HepG2 (cell line): ENCODE measurements around the gene PLGRKT. TPM values are rescaled to one million over a fixed set of nuclear protein-coding genes. Genes with fewer than 3 reads are reported as not detected.
A peak's percentile ranks its signal among the peaks of the same experiment; 100 is the strongest.

ENCODE experiments used
- ERF ChIP-seq: IDR thresholded peaks from 2 replicates; pipeline ENCODE4 v1.6.1; 2018; ENCODE audit warnings: missing biosample characterization, missing genetic modification reagents
- FOXM1 ChIP-seq: sonication (generic); formaldehyde crosslinking; IDR thresholded peaks from 2 replicates; pipeline ENCODE4 v1.5.0; 2020; ENCODE audit warnings: missing genetic modification reagents
- KMT2A ChIP-seq: sonication (generic); formaldehyde crosslinking; IDR thresholded peaks from 2 replicates; pipeline ENCODE4 v1.4.0; 2020; ENCODE audit warnings: missing genetic modification reagents
- MEIS1 ChIP-seq: sonication (generic); formaldehyde crosslinking; IDR thresholded peaks from 2 replicates; pipeline ENCODE4 v1.9.0; 2021; ENCODE audit warnings: mild to moderate bottlenecking, missing genetic modification reagents, moderate library complexity, borderline replicate concordance
- NONO ChIP-seq, 2 experiments: fragments of 450-650 bp in 1 of 2; sonication (generic) in 1 of 2; formaldehyde crosslinking in 1 of 2; IDR thresholded peaks in 1 of 2; conservative IDR thresholded peaks in 1 of 2; 2 replicates each; pipeline versions ENCODE4 v1.6.1 to v1.8.0; 2017 to 2022; ENCODE audit warnings: mild to moderate bottlenecking in 1 of 2, missing genetic modification reagents in 1 of 2, moderate library complexity in 1 of 2
- REL ChIP-seq: sonication (generic); formaldehyde crosslinking; conservative IDR thresholded peaks from 2 replicates; pipeline ENCODE4 v1.8.0; 2022; ENCODE audit warnings: mild to moderate bottlenecking, missing genetic modification reagents, moderate library complexity
- RXRA ChIP-seq: sonication (generic); formaldehyde crosslinking; IDR thresholded peaks from 2 replicates; pipeline ENCODE4 v1.5.1; 2020; ENCODE audit warnings: missing genetic modification reagents
- SP1 ChIP-seq, 2 experiments: fragments of 450-650 bp in 1 of 2; sonication (generic) in 1 of 2; formaldehyde crosslinking in 1 of 2; IDR thresholded peaks; 2 replicates each; pipeline versions ENCODE4 v1.4.0 to v1.6.1; 2016 to 2020; ENCODE audit warnings: missing genetic modification reagents in 1 of 2
- U2AF1 ChIP-seq: fragments of 200-400 bp; formaldehyde crosslinking; optimal IDR thresholded peaks from 2 replicates; pipeline ENCODE3; 2017; ENCODE audit warnings: mild to moderate bottlenecking, low read depth, low read length
- ZMYM2 ChIP-seq: sonication (generic); formaldehyde crosslinking; IDR thresholded peaks from 2 replicates; pipeline ENCODE4 v1.8.0; 2022; ENCODE audit warnings: mild to moderate bottlenecking, missing genetic modification reagents
- ZNF33A ChIP-seq: sonication (generic); formaldehyde crosslinking; IDR thresholded peaks from 2 replicates; pipeline ENCODE4 v1.5.1; 2020; ENCODE audit warnings: missing genetic modification reagents, mild to moderate bottlenecking, moderate library complexity, borderline replicate concordance
- ZNF354B ChIP-seq: sonication (generic); formaldehyde crosslinking; IDR thresholded peaks from 2 replicates; pipeline ENCODE4 v1.8.0; 2022; ENCODE audit warnings: mild to moderate bottlenecking, missing genetic modification reagents
- ZNF501 ChIP-seq: sonication (generic); formaldehyde crosslinking; IDR thresholded peaks from 2 replicates; pipeline ENCODE4 v1.5.1; 2020; ENCODE audit warnings: mild to moderate bottlenecking, moderate library complexity, missing genetic modification reagents
- ZNF652 ChIP-seq: IDR thresholded peaks from 2 replicates; pipeline ENCODE4 v1.6.1; 2016; ENCODE audit warnings: low read depth, borderline replicate concordance
- ZNF670 ChIP-seq: sonication (generic); formaldehyde crosslinking; IDR thresholded peaks from 2 replicates; pipeline ENCODE4 v1.8.0; 2022; ENCODE audit warnings: mild to moderate bottlenecking, missing genetic modification reagents, borderline replicate concordance
- ZNF7 ChIP-seq: IDR thresholded peaks from 2 replicates; pipeline ENCODE4 v1.6.1; 2016; ENCODE audit warnings: missing biosample characterization, missing genetic modification reagents
- ZNF766 ChIP-seq: sonication (generic); formaldehyde crosslinking; IDR thresholded peaks from 2 replicates; pipeline ENCODE4 v1.5.0; 2020; ENCODE audit warnings: missing genetic modification reagents, borderline replicate concordance
- ZNF816 ChIP-seq: sonication (generic); formaldehyde crosslinking; IDR thresholded peaks from 2 replicates; pipeline ENCODE4 v1.8.0; 2022; ENCODE audit warnings: missing genetic modification reagents, mild to moderate bottlenecking, borderline replicate concordance
- ZSCAN21 ChIP-seq: sonication (generic); formaldehyde crosslinking; IDR thresholded peaks from 2 replicates; pipeline ENCODE4 v1.8.0; 2022; ENCODE audit warnings: mild to moderate bottlenecking, missing genetic modification reagents, moderate library complexity, borderline replicate concordance
- polyA plus RNA-seq, 8 experiments: library from polyadenylated mRNA; depleted of rRNA in 3 of 8; stranded (reverse) in 7 of 8; unstranded in 1 of 8; fragments of >200 nt; fragmentation: Illumina TruSeq in 4 of 8; extraction: Trizol in 4 of 8; gene quantifications; 2 replicates each; pipeline versions ENCODE4 v1.2.1 to v1.2.3, GENCODE V29; 2011 to 2016; ENCODE audit warnings: low read depth in 4 of 8, missing spikeins in 1 of 8, mixed read lengths in 1 of 8; ENCODE audit not compliant: insufficient read depth in 1 of 8
- total RNA-seq, 5 experiments: library from RNA; depleted of rRNA; stranded (reverse); fragments of >200 nt; fragmentation: Illumina TruSeq; extraction: Trizol; gene quantifications; 2 replicates each; pipeline ENCODE4 v1.2.3, GENCODE V29; 2016; ENCODE audit warnings: low read depth in 1 of 5
- TF ChIP-seq, protein P1 (sequence below): sonication (generic); formaldehyde crosslinking; IDR thresholded peaks from 2 replicates; pipeline ENCODE4 v1.8.1; 2023; ENCODE audit warnings: mild to moderate bottlenecking, inconsistent platforms, moderate library complexity, missing genetic modification reagents, borderline replicate concordance
- TF ChIP-seq, protein P2 (sequence below): sonication (generic); formaldehyde crosslinking; IDR thresholded peaks from 2 replicates; pipeline ENCODE4 v1.5.0; 2020; ENCODE audit warnings: mild to moderate bottlenecking, missing genetic modification reagents, borderline replicate concordance
- TF ChIP-seq, protein P3 (sequence below): sonication (generic); formaldehyde crosslinking; IDR thresholded peaks from 2 replicates; pipeline ENCODE4 v1.9.0; 2021; ENCODE audit warnings: missing genetic modification reagents, borderline replicate concordance

Gene PLGRKT
- total and polyA plus RNA-seq, 2 of the 13 experiments (the other 11 are each of a cell fraction or from before 2014, with no cell fraction given): 5.0 to 15.8 TPM

DNA sequence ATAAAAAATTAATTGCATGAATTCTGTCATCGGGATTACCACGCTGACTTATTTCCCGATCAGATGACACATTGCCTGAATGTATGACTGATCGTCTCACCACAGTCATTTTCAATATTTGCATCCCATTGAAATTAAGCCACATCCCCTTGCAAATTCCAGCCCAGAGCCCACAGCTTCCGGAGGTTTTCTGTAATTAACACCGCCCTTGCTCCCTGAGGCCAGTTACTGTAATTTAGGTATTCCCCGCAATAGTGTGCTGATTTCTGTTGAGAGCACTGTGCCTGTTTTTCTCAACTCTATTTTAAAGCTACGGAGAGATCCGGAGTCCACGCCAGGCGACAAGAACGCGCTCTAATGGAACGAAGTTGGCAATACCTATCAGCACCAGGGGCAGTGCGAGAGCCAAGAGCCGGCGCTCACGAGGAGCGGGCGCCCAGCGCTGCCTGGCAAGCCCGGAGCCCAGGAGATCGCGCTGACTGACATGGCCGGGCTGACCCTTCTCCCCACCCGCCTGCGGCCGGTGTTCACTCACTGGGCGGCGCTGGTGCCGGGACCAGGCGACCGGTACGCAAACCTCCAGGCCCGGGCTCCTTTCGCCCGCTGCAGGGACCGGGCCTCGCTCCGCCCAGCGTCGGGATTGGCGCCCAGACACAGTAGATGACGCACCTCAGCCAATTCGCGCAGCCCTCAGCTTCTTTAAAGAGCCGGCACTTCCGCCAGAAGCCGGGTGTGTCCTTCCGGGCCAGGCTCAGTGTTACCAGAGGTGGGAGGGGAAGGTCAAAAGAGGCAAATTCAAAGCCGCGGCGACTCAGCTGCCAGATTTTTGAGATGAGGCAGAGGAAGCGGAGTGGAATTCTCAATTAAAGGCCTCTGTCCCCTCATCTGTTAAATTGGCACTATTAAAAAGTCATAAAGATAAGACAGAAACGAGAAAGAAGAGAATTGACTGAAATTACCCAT is at the start of gene PLGRKT (continued):
- TF ChIP-seq ZNF652: no peak
- no peak for TF ChIP-seq ZNF7
- TF ChIP-seq NONO (IDR thresholded peaks at IDR 0.05): no peak
- TF ChIP-seq NONO (CRISPR knock-in tag; conservative IDR thresholded peaks at IDR 0.05): peak; percentile 64
- 0 out of 2 replicates have a peak, but pooled peaks have one; percentile 42 for TF ChIP-seq ZNF354B
- peak; percentile 88 for TF ChIP-seq ZNF501
- peak; percentile 70 for TF ChIP-seq RXRA (CRISPR knock-in tag)
- TF ChIP-seq U2AF1: no peak
- peak; percentile 94; the same call in 1 of the 2 replicates for TF ChIP-seq ZSCAN21
- TF ChIP-seq MEIS1: peak; percentile 70
- TF ChIP-seq, protein P1, sequence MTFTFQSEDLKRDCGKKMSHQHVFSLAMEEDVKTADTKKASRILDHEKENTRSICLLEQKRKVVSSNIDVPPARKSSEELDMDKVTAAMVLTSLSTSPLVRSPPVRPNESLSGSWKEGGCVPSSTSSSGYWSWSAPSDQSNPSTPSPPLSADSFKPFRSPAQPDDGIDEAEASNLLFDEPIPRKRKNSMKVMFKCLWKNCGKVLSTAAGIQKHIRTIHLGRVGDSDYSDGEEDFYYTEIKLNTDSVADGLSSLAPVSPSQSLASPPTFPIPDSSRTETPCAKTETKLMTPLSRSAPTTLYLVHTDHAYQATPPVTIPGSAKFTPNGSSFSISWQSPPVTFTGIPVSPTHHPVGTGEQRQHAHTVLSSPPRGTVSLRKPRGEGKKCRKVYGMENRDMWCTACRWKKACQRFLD: 0 out of 2 replicates have a peak, but pooled peaks have one; percentile 62
- TF ChIP-seq SP1 (IDR thresholded peaks at IDR 0.05): no peak
- TF ChIP-seq SP1 (CRISPR knock-in tag; IDR thresholded peaks at IDR 0.05): peak; percentile 66
- TF ChIP-seq, protein P2, sequence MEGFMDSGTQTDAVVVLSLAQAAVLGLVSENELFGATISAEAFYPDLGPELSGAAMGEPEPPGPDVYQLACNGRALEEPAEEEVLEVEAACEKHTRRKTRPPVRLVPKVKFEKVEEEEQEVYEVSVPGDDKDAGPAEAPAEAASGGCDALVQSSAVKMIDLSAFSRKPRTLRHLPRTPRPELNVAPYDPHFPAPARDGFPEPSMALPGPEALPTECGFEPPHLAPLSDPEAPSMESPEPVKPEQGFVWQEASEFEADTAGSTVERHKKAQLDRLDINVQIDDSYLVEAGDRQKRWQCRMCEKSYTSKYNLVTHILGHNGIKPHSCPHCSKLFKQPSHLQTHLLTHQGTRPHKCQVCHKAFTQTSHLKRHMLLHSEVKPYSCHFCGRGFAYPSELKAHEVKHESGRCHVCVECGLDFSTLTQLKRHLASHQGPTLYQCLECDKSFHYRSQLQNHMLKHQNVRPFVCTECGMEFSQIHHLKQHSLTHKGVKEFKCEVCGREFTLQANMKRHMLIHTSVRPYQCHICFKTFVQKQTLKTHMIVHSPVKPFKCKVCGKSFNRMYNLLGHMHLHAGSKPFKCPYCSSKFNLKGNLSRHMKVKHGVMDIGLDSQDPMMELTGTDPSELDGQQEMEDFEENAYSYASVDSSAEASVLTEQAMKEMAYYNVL (CRISPR knock-in tag): peak; percentile 74; the same call in 1 of the 2 replicates
- no peak for TF ChIP-seq REL (CRISPR knock-in tag)
- TF ChIP-seq, protein P3, sequence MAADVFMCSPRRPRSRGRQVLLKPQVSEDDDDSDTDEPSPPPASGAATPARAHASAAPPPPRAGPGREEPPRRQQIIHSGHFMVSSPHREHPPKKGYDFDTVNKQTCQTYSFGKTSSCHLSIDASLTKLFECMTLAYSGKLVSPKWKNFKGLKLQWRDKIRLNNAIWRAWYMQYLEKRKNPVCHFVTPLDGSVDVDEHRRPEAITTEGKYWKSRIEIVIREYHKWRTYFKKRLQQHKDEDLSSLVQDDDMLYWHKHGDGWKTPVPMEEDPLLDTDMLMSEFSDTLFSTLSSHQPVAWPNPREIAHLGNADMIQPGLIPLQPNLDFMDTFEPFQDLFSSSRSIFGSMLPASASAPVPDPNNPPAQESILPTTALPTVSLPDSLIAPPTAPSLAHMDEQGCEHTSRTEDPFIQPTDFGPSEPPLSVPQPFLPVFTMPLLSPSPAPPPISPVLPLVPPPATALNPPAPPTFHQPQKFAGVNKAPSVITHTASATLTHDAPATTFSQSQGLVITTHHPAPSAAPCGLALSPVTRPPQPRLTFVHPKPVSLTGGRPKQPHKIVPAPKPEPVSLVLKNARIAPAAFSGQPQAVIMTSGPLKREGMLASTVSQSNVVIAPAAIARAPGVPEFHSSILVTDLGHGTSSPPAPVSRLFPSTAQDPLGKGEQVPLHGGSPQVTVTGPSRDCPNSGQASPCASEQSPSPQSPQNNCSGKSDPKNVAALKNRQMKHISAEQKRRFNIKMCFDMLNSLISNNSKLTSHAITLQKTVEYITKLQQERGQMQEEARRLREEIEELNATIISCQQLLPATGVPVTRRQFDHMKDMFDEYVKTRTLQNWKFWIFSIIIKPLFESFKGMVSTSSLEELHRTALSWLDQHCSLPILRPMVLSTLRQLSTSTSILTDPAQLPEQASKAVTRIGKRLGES (CRISPR knock-in tag): no peak
- TF ChIP-seq ERF (CRISPR knock-in tag): peak; percentile 73; the same call in 1 of the 2 replicates
- peak; percentile 51; the same call in 1 of the 2 replicates for TF ChIP-seq ZNF766 (CRISPR knock-in tag)
- TF ChIP-seq KMT2A: peak; percentile 78; the same call in 1 of the 2 replicates
- peak; percentile 77; the same call in 1 of the 2 replicates for TF ChIP-seq FOXM1
- TF ChIP-seq ZNF816 (CRISPR knock-in tag): no peak; the same call in 1 of the 2 replicates
- TF ChIP-seq ZNF33A (CRISPR knock-in tag): no peak
- no peak for TF ChIP-seq ZNF670 (CRISPR knock-in tag)
- TF ChIP-seq ZMYM2 (CRISPR knock-in tag): no peak
